ENCODE data around the gene PANK4.

The PANK4 gene

GRCh38 chr1:2559509-2560298, 33.3 kb upstream of the PANK4 start:
- H3K9me3 Mint-ChIP-seq, result no peaks in the 10 kb centered on the region
- TF ChIP-seq, protein P1, sequence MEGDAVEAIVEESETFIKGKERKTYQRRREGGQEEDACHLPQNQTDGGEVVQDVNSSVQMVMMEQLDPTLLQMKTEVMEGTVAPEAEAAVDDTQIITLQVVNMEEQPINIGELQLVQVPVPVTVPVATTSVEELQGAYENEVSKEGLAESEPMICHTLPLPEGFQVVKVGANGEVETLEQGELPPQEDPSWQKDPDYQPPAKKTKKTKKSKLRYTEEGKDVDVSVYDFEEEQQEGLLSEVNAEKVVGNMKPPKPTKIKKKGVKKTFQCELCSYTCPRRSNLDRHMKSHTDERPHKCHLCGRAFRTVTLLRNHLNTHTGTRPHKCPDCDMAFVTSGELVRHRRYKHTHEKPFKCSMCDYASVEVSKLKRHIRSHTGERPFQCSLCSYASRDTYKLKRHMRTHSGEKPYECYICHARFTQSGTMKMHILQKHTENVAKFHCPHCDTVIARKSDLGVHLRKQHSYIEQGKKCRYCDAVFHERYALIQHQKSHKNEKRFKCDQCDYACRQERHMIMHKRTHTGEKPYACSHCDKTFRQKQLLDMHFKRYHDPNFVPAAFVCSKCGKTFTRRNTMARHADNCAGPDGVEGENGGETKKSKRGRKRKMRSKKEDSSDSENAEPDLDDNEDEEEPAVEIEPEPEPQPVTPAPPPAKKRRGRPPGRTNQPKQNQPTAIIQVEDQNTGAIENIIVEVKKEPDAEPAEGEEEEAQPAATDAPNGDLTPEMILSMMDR (IDR thresholded peaks at IDR 0.05), result no peak
- H3K27ac Mint-ChIP-seq, result no peak overlapping the region
- no peaks in the 10 kb centered on the region for H3K36me3 Mint-ChIP-seq (ENCODE audit: low read depth)
- no peak overlapping the region for H3K4me3 Mint-ChIP-seq
- H3K4me1 Mint-ChIP-seq, result peaks cover 25% of the 10 kb centered on the region
- H3K27me3 Mint-ChIP-seq (ENCODE audit: low read depth, poor library complexity), result peaks cover 5% of the 10 kb centered on the region
- no peak for DNase-seq

- Mint-ChIP-seq H3K4me1 (peaks cover 28% of the 10 kb centered on the region), H3K4me3 (no peak overlapping the region), H3K9me3 (no peaks in the 10 kb centered on the region), H3K36me3 (ENCODE audit: low read depth) (no peaks in the 10 kb centered on the region), H3K27me3 (ENCODE audit: low read depth, poor library complexity) (peaks cover 12% of the 10 kb centered on the region), H3K27ac (no peak overlapping the region)
- no peak for DNase-seq
- TF ChIP-seq, protein P1 (IDR thresholded peaks at IDR 0.05), result no peak
These were observed 32.5 kb upstream of the PANK4 start for GRCh38 chr1:2558861-2559260.

GRCh38 chr1:2558420-2558819, 32.0 kb upstream of the PANK4 start:
- no peak overlapping the region for H3K27ac Mint-ChIP-seq
- H3K36me3 Mint-ChIP-seq (ENCODE audit: low read depth), result no peaks in the 10 kb centered on the region
- H3K4me3 Mint-ChIP-seq, result no peak overlapping the region

DNA sequence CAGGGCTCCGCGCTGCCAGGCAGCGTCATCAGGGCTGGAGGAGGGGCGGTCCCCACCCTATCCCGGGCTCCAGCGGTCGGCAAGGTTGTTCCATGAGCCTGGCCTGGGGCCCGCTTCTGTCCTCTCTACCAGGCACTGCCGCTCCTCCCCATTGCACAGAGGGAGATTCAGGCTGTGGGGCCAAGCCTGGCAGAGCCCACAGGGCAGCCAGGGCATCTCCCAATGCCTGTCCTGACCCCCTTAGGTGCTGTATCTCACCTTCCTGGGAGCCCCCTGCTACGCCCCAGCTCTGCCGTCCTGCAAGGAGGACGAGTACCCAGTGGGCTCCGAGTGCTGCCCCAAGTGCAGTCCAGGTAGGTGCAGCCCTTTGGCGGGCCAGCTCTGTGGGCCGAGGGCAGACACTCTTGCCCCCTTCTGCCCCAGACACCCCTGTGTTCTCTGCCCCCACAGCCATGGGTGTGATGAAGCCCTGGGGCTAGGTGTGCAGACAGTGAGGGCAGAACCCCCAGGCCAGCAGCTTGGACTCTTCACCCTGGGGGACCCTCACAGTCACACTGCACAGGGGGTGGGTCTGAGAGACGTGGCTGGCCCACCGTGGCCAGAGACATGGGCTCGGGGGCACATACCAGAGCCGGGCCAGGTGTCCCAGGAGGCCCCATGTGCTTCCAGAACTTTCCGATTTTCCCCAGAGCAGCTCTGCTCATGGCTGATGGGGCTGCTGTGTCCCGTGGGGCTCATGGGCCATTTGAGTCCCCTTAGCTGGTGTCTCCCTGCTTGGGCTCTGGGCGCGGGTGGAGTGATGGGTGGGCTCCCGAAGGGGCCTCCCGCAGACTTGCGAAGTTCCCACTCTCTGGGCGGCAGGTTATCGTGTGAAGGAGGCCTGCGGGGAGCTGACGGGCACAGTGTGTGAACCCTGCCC, 31.3 kb upstream of the PANK4 start:
- no peaks in the 10 kb centered on the region for H3K36me3 Mint-ChIP-seq (ENCODE audit: low read depth)
- TF ChIP-seq, protein P1 (IDR thresholded peaks at IDR 0.05), result no peak
- H3K27me3 Mint-ChIP-seq (ENCODE audit: low read depth, poor library complexity), result peaks cover 14% of the 10 kb centered on the region
- no peaks in the 10 kb centered on the region for H3K9me3 Mint-ChIP-seq
- H3K27ac Mint-ChIP-seq, result no peak overlapping the region
- H3K4me1 Mint-ChIP-seq, result peaks cover 22% of the 10 kb centered on the region
- DNase-seq, result no peak
- H3K4me3 Mint-ChIP-seq, result no peak overlapping the region

More at GRCh38 chr1:2558420-2558819, 32.0 kb upstream of the PANK4 start:
- DNase-seq, result no peak
- Mint-ChIP-seq H3K27me3 (ENCODE audit: low read depth, poor library complexity) (peaks cover 14% of the 10 kb centered on the region), H3K4me1 (peaks cover 28% of the 10 kb centered on the region), H3K9me3 (no peaks in the 10 kb centered on the region)
- TF ChIP-seq, protein P1 (IDR thresholded peaks at IDR 0.05), result no peak

DNA sequence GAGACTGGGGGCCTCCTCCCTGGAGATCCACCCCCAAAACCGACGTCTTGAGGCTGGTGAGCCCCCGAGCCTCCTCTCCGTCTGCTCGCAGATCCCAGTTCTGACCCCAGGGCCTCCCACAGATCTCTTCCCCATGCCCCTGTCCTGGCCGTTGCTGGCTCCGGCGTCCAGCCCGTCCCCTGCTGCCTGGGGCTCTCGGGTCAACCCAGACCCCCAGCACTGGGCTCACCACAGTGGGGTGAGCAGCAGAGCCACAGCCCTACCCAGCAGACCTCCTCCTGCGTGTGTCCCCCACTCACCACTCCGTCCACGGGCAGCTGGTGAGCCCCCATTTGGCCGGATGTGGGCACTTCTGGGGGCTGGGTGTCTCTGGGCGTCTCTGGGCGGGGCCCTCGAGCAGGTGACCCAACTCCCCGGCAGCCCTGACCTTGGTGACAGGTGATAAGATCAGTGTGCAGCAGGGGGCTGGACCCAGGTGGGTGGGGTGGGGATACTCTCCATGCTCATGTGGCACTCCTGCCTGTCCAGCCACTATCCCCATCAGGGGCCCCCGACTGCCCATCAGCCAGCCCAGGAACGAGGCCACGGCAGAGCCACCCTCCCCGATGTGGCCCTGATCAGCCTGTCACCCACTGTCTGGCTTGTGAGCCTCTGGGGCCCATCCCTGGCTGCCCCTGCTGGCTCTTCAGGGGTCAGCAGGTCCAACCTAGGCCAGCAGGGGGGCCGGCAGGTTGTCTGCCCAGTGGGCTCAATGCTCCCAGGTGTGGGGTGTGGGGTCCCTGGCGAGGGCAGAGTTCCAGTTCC, 30.5 kb upstream of the PANK4 start:
- DNase-seq, result no peak
- Mint-ChIP-seq H3K27ac (no peak overlapping the region), H3K9me3 (no peaks in the 10 kb centered on the region), H3K27me3 (ENCODE audit: low read depth, poor library complexity) (peaks cover 14% of the 10 kb centered on the region), H3K4me3 (no peak overlapping the region), H3K36me3 (ENCODE audit: low read depth) (no peaks in the 10 kb centered on the region), H3K4me1 (peaks cover 21% of the 10 kb centered on the region)
- TF ChIP-seq, protein P1 (IDR thresholded peaks at IDR 0.05), result no peak
